Neuronal stem cell (in vitro differentiated cells): ENCODE results near the gene ILK.

Source experiments
- DNase-seq: peaks from one replicate; pipeline ENCODE4 v3.0.0-alpha.2; 2013; ENCODE audit warnings: low spot score
- H2AFZ ChIP-seq: one replicate; pipeline ENCODE4 v1.6.1; 2013; ENCODE audit warnings: mild to moderate bottlenecking, low read length, inconsistent platforms
- H2AK5ac ChIP-seq: 2 replicates; pipeline ENCODE4 v1.6.1; 2013; ENCODE audit warnings: low read depth, mild to moderate bottlenecking, inconsistent platforms, low read length, moderate library complexity, mixed read lengths
- H2BK120ac ChIP-seq: 2 replicates; pipeline ENCODE4 v1.6.1; 2013; ENCODE audit warnings: low read depth, mild to moderate bottlenecking, inconsistent platforms, low read length, moderate library complexity, mixed read lengths
- H2BK12ac ChIP-seq: one replicate; pipeline ENCODE4 v1.6.1; 2013; ENCODE audit warnings: low read length, inconsistent platforms
- H2BK15ac ChIP-seq: 2 replicates; pipeline ENCODE4 v1.6.1; 2013; ENCODE audit warnings: mild to moderate bottlenecking, low read length, inconsistent platforms, mixed read lengths
- H2BK5ac ChIP-seq: one replicate; pipeline ENCODE4 v1.6.1; 2013; ENCODE audit warnings: inconsistent platforms, mild to moderate bottlenecking, low read length, moderate library complexity
- H3K14ac ChIP-seq: one replicate; pipeline ENCODE4 v1.6.1; 2013; ENCODE audit warnings: low read length, inconsistent platforms
- H3K18ac ChIP-seq: 2 replicates; pipeline ENCODE4 v1.6.1; 2013; ENCODE audit warnings: low read length, inconsistent platforms
- H3K23ac ChIP-seq: 2 replicates; pipeline ENCODE4 v1.6.1; 2013; ENCODE audit warnings: low read depth, mild to moderate bottlenecking, mixed read lengths, low read length, inconsistent platforms; ENCODE audit not compliant: poor library complexity
- H3K27ac ChIP-seq: replicated peaks from 3 replicates; pipeline ENCODE4 v1.5.1; 2013; ENCODE audit warnings: low read length, inconsistent platforms
- H3K27me3 ChIP-seq, 3 experiments: 2 replicates each; pipeline ENCODE4 v1.6.1; 2013; ENCODE audit warnings: low read length in 3 of 3, mild to moderate bottlenecking in 2 of 3, inconsistent platforms in 1 of 3, low read depth in 1 of 3, mixed read lengths in 1 of 3, moderate library complexity in 1 of 3; ENCODE audit not compliant: control insufficient read depth in 3 of 3, insufficient read depth in 3 of 3
- H3K36me3 ChIP-seq, 2 donors: replicated peaks in 1 of 2; 2 replicates each; pipeline ENCODE4 v1.6.1; 2013; ENCODE audit warnings: low read length in 2 of 2; ENCODE audit not compliant: control insufficient read depth in 2 of 2, insufficient read depth in 2 of 2
- H3K4ac ChIP-seq: 2 replicates; pipeline ENCODE4 v1.6.1; 2013; ENCODE audit warnings: inconsistent platforms, mild to moderate bottlenecking, low read length, moderate library complexity
- H3K4me1 ChIP-seq, 2 donors: 1 replicate in 1 of 2; 2 replicates in 1 of 2; pipeline ENCODE4 v1.6.1; 2013; ENCODE audit warnings: low read length in 2 of 2, low read depth in 1 of 2; ENCODE audit not compliant: control insufficient read depth in 2 of 2, insufficient read depth in 1 of 2
- H3K4me2 ChIP-seq: one replicate; pipeline ENCODE4 v1.6.1; 2013; ENCODE audit warnings: mild to moderate bottlenecking, low read length, inconsistent platforms; ENCODE audit not compliant: insufficient read depth, poor library complexity, severe bottlenecking
- H3K4me3 ChIP-seq, 2 donors: 2 replicates each; pipeline ENCODE4 v1.5.1; 2013; ENCODE audit warnings: low read length in 2 of 2, mild to moderate bottlenecking in 2 of 2, inconsistent platforms in 1 of 2, moderate library complexity in 1 of 2
- H3K79me1 ChIP-seq: one replicate; pipeline ENCODE4 v1.6.1; 2013; ENCODE audit warnings: low read depth, mild to moderate bottlenecking, inconsistent platforms, low read length, moderate library complexity
- H3K9ac ChIP-seq: one replicate; pipeline ENCODE4 v1.6.1; 2013; ENCODE audit warnings: mild to moderate bottlenecking, low read depth, low read length, inconsistent platforms; ENCODE audit not compliant: poor library complexity
- H3K9me3 ChIP-seq, 2 donors: replicated peaks in 1 of 2; 2 replicates each; pipeline versions ENCODE3 to v1.6.1; 2013; ENCODE audit warnings: low read length in 2 of 2, mild to moderate bottlenecking in 2 of 2, inconsistent platforms in 1 of 2, low read depth in 1 of 2, mixed read lengths in 1 of 2, moderate library complexity in 1 of 2; ENCODE audit not compliant: control insufficient read depth in 2 of 2, insufficient read depth in 1 of 2
- H4K8ac ChIP-seq: one replicate; pipeline ENCODE4 v1.6.1; 2013; ENCODE audit warnings: low read depth, mild to moderate bottlenecking, inconsistent platforms, low read length, moderate library complexity
- H4K91ac ChIP-seq: one replicate; pipeline ENCODE4 v1.6.1; 2013; ENCODE audit warnings: low read length, low read depth, mild to moderate bottlenecking, inconsistent platforms; ENCODE audit not compliant: poor library complexity
- WGBS, 2 donors: extraction: QIAGEN DNeasy Blood & Tissue Kit; methylation state at CpG; one replicate each; pipeline ENCODE4 v1.1.7; 2013; ENCODE audit warnings: missing lambda C conversion rate in 2 of 2, mixed read lengths in 1 of 2; ENCODE audit not compliant: insufficient read length in 2 of 2, insufficient replicate concordance in 1 of 2; ENCODE audit errors: extremely low coverage in 2 of 2; 5-methylcytosine and 5-hydroxymethylcytosine counted together

Gene ILK

GRCh38 chr11:6584528-6584927 is 19.0 kb upstream of the ILK start:
- Histone ChIP-seq H2AK5ac (no peak overlapping the region), H3K4me1 (peaks cover 0 to 2% of the 10 kb centered on the region in 2 donors), H2AFZ (no peak overlapping the region), H2BK15ac (no peak overlapping the region), H3K23ac (no peak overlapping the region), H2BK5ac (no peak overlapping the region), H3K4ac (no peak overlapping the region), H3K36me3 (peaks cover 0 to 4% of the 10 kb centered on the region in 2 donors), H3K9me3 (peaks cover 8 to 23% of the 10 kb centered on the region in 2 donors), H3K4me2 (no peak overlapping the region), H3K79me1 (peaks cover 5% of the 10 kb centered on the region), H3K4me3 (no peak overlapping the region), H4K8ac (no peak overlapping the region), H2BK12ac (no peak overlapping the region), H3K27ac (no peak overlapping the region), H3K9ac (no peak overlapping the region), H3K27me3 (no peaks in the 10 kb centered on the region), H3K14ac (no peak overlapping the region), H2BK120ac (no peak overlapping the region), H4K91ac (no peak overlapping the region), H3K18ac (no peak overlapping the region)
- no CpG with 5 or more reads among the region's 4 CpGs for WGBS, 2 donors
- no peak for DNase-seq

DNA sequence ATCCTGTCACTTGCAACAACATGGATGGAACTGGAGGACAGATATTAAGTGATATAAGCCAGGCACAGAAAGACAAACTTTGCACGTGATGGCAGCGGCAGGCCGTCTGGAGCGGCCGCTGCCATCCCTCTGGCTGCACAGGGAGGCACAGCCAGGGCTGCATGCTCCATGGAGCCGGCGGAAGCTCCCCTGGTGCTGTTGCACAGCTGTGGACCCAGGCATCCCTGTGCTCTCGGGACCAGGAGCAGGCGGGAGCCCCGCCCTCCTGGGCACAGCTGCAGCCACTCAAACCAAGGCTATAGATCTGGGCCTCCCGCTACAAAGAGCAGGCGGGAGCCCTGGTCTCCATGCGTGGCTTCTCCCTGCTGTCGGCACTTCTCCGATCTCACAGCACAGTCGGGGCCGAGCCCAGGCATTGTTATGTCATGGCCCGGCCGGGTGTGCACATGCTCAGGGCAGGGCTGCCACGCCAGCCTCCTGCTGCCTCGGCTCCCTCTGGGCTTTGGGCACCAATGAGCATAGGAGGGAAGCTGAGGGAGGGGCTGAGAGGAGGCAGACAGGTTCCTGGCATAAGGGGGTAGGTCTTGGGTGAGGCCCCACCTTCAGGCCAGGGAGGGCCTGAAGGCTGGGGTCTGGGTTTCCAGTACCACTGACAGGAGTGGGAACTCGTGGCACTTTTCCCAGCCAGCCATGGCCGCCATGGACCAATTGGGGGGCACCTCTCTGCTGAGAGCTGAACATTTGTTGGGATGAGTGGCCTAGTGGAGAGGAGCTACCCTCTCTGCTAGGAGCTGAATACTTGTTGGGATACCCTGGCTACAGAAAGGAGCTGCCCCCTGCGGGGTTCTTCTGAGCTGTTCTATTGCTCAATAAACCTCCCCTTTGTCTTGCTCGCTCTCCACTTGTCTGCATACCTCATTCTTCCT is 16.9 kb upstream of the ILK start:
- Histone ChIP-seq H3K4me3 (peak overlapping the region in 1 of 2 donors; percentile 20), H2AFZ (no peak overlapping the region), H3K14ac (no peak overlapping the region), H2BK15ac (peak overlapping the region; percentile 85), H3K23ac (peak overlapping the region; percentile 43), H3K79me1 (peaks cover 5% of the 10 kb centered on the region), H3K27me3 (no peaks in the 10 kb centered on the region), H3K4me2 (peak overlapping the region; percentile 40), H2BK12ac (peak overlapping the region; percentile 73), H3K9ac (peak overlapping the region; percentile 60), H2BK5ac (peak overlapping the region; percentile 75), H2AK5ac (no peak overlapping the region), H3K18ac (peak overlapping the region; percentile 90), H2BK120ac (peak overlapping the region; percentile 47), H3K36me3 (peaks cover 0 to 15% of the 10 kb centered on the region in 2 donors), H3K4ac (no peak overlapping the region), H4K8ac (peak overlapping the region; percentile 65), H3K4me1 (peaks cover 0 to 2% of the 10 kb centered on the region in 2 donors), H3K27ac (no peak overlapping the region), H4K91ac (peak overlapping the region; percentile 53), H3K9me3 (peaks cover 4 to 23% of the 10 kb centered on the region in 2 donors)
- DNase-seq = no peak
- no CpG with 5 or more reads among the region's 25 CpGs for WGBS, 2 donors

GRCh38 chr11:6587360-6587953 is 16.1 kb upstream of the ILK start:
- H3K36me3 ChIP-seq = peaks cover 0 to 23% of the 10 kb centered on the region in 2 donors
- H3K4me1 ChIP-seq = peaks cover 0 to 2% of the 10 kb centered on the region in 2 donors
- H3K14ac ChIP-seq = peak overlapping the region; percentile 94
- H3K27me3 ChIP-seq = no peaks in the 10 kb centered on the region
- H3K9ac ChIP-seq = no peak overlapping the region
- no peak overlapping the region for H3K23ac ChIP-seq
- no peak overlapping the region for H4K91ac ChIP-seq
- peaks cover 4 to 23% of the 10 kb centered on the region in 2 donors for H3K9me3 ChIP-seq
- H3K4me3 ChIP-seq = no peak overlapping the region
- DNase-seq = no peak
- H2AK5ac ChIP-seq = peak overlapping the region; percentile 79
- H2AFZ ChIP-seq = no peak overlapping the region
- H3K79me1 ChIP-seq = peaks cover 5% of the 10 kb centered on the region
- no peak overlapping the region for H3K4me2 ChIP-seq
- peak overlapping the region; percentile 92 for H2BK15ac ChIP-seq
- peak overlapping the region; percentile 97 for H2BK12ac ChIP-seq
- H3K4ac ChIP-seq = peak overlapping the region; percentile 37
- H3K18ac ChIP-seq = peak overlapping the region; percentile 90
- H3K27ac ChIP-seq = no peak overlapping the region
- peak overlapping the region; percentile 75 for H2BK5ac ChIP-seq
- H4K8ac ChIP-seq = peak overlapping the region; percentile 92
- no peak overlapping the region for H2BK120ac ChIP-seq
- no CpG with 5 or more reads among the region's 11 CpGs for WGBS, 2 donors

GRCh38 chr11:6588018-6588417 is 15.6 kb upstream of the ILK start:
- H4K91ac ChIP-seq = no peak overlapping the region
- H3K18ac ChIP-seq = no peak overlapping the region
- no peak overlapping the region for H3K23ac ChIP-seq
- peaks cover 4 to 23% of the 10 kb centered on the region in 2 donors for H3K9me3 ChIP-seq
- no CpG with 5 or more reads among the region's 1 CpG for WGBS, 2 donors
- H2BK120ac ChIP-seq = no peak overlapping the region
- no peak overlapping the region for H2AK5ac ChIP-seq
- no peak overlapping the region for H2AFZ ChIP-seq
- H3K14ac ChIP-seq = no peak overlapping the region
- no peak overlapping the region for H3K4me3 ChIP-seq
- peaks cover 0 to 27% of the 10 kb centered on the region in 2 donors for H3K36me3 ChIP-seq
- H2BK12ac ChIP-seq = no peak overlapping the region
- H3K27me3 ChIP-seq = no peaks in the 10 kb centered on the region
- H3K4ac ChIP-seq = no peak overlapping the region
- no peak for DNase-seq
- no peak overlapping the region for H3K9ac ChIP-seq
- no peak overlapping the region for H2BK15ac ChIP-seq
- no peak overlapping the region for H3K27ac ChIP-seq
- H3K4me1 ChIP-seq = peaks cover 0 to 2% of the 10 kb centered on the region in 2 donors
- H3K79me1 ChIP-seq = peaks cover 5% of the 10 kb centered on the region
- no peak overlapping the region for H4K8ac ChIP-seq
- H3K4me2 ChIP-seq = no peak overlapping the region
- H2BK5ac ChIP-seq = no peak overlapping the region
